ENCODE results near the gene HLCS. TPM values are rescaled to one million over a fixed set of nuclear protein-coding genes. Genes with fewer than 3 reads are reported as not detected.

The HLCS gene
- total RNA-seq, 2 donors from 2014 or later: 6.9 to 10.0 TPM

GRCh38 chr21:36877741-36878140 lies 88.7 kb downstream of the HLCS start:
- Histone ChIP-seq H3K27me3 (no peaks in the 10 kb centered on the region), H3K4me3 (no peak overlapping the region), H3K4me1 (no peaks in the 10 kb centered on the region), H3K9me3 (no peaks in the 10 kb centered on the region), H3K36me3 (no peaks in the 10 kb centered on the region), H3K27ac (no peak overlapping the region)
- DNase-seq (ENCODE audit: low spot score): no peak
- no peak for TF ChIP-seq CTCF (IDR thresholded peaks at IDR 0.05)

- Histone ChIP-seq H3K27me3 (no peaks in the 10 kb centered on the region), H3K4me1 (no peaks in the 10 kb centered on the region), H3K27ac (no peak overlapping the region), H3K36me3 (no peaks in the 10 kb centered on the region), H3K9me3 (no peaks in the 10 kb centered on the region), H3K4me3 (no peak overlapping the region)
- peak; percentile 30 for DNase-seq (ENCODE audit: low spot score)
- TF ChIP-seq CTCF (IDR thresholded peaks at IDR 0.05): no peak
Measured at GRCh38 chr21:36874665-36875064, 91.8 kb downstream of the HLCS start.

GRCh38 chr21:36873513-36873912 lies 93.0 kb downstream of the HLCS start:
- no peaks in the 10 kb centered on the region for H3K4me1 ChIP-seq

GRCh38 chr21:36867291-36867905 lies 99.1 kb downstream of the HLCS start:
- H3K27me3 ChIP-seq: no peaks in the 10 kb centered on the region
- no peak overlapping the region for H3K4me3 ChIP-seq
- DNase-seq (ENCODE audit: low spot score): no peak
- peaks cover 0 to 9% of the 10 kb centered on the region in 2 donors for H3K4me1 ChIP-seq
- H3K9me3 ChIP-seq: no peaks in the 10 kb centered on the region
- H3K27ac ChIP-seq: no peak overlapping the region
- no peak for TF ChIP-seq CTCF (IDR thresholded peaks at IDR 0.05)
- no peaks in the 10 kb centered on the region for H3K36me3 ChIP-seq

More at GRCh38 chr21:36873513-36873912, 93.0 kb downstream of the HLCS start:
- H3K36me3 ChIP-seq: no peaks in the 10 kb centered on the region
- no peak for TF ChIP-seq CTCF (IDR thresholded peaks at IDR 0.05)
- no peaks in the 10 kb centered on the region for H3K27me3 ChIP-seq
- no peak overlapping the region for H3K4me3 ChIP-seq
- H3K27ac ChIP-seq: no peak overlapping the region
- H3K9me3 ChIP-seq: no peaks in the 10 kb centered on the region
- DNase-seq (ENCODE audit: low spot score): no peak

- Histone ChIP-seq H3K4me1 (peaks cover 0 to 9% of the 10 kb centered on the region in 2 donors), H3K27me3 (no peaks in the 10 kb centered on the region), H3K36me3 (no peaks in the 10 kb centered on the region), H3K27ac (no peak overlapping the region), H3K9me3 (no peaks in the 10 kb centered on the region), H3K4me3 (no peak overlapping the region)
- TF ChIP-seq CTCF (IDR thresholded peaks at IDR 0.05): no peak
- DNase-seq (ENCODE audit: low spot score): no peak
Measured at GRCh38 chr21:36866419-36866818, 100.0 kb downstream of the HLCS start.

- peaks cover 0 to 16% of the 10 kb centered on the region in 2 donors for H3K4me1 ChIP-seq
- no peak overlapping the region for H3K27ac ChIP-seq
- no peak for TF ChIP-seq CTCF (IDR thresholded peaks at IDR 0.05)
- H3K4me3 ChIP-seq: no peak overlapping the region
- H3K9me3 ChIP-seq: no peaks in the 10 kb centered on the region
- H3K27me3 ChIP-seq: no peaks in the 10 kb centered on the region
- no peaks in the 10 kb centered on the region for H3K36me3 ChIP-seq
- DNase-seq (ENCODE audit: low spot score): no peak
Measured at GRCh38 chr21:36864974-36865373, 101.5 kb downstream of the HLCS start.

All from right atrium auricular region (tissue), 2 donors.